ENCODE results near the gene C9orf78.

The C9orf78 gene

GRCh38 chr9:129851821-129852220 lies 16.7 kb upstream of the C9orf78 start:
- Histone ChIP-seq H3K36me3 (ENCODE audit: insufficient read depth, low read length) (peaks cover 33% of the 10 kb centered on the region), H3K9ac (ENCODE audit: low read depth, low read length) (no peak overlapping the region), H3K27ac (ENCODE audit: low read depth, low read length) (no peak overlapping the region), H3K9me3 (ENCODE audit: insufficient read depth, low read depth, low read length) (no peaks in the 10 kb centered on the region), H3K4me3 (ENCODE audit: low read length) (no peak overlapping the region), H3K27me3 (ENCODE audit: insufficient read depth, low read length) (no peaks in the 10 kb centered on the region), H3K4me1 (ENCODE audit: insufficient read depth, low read length) (no peaks in the 10 kb centered on the region)
- WGBS: 85% methylated on average over 5 of the region's 5 CpGs

- no peak overlapping the region for H3K9ac ChIP-seq (ENCODE audit: low read depth, low read length)
- no peaks in the 10 kb centered on the region for H3K4me1 ChIP-seq (ENCODE audit: insufficient read depth, low read length)
- no peaks in the 10 kb centered on the region for H3K9me3 ChIP-seq (ENCODE audit: insufficient read depth, low read depth, low read length)
- H3K36me3 ChIP-seq (ENCODE audit: insufficient read depth, low read length): peaks cover 33% of the 10 kb centered on the region
- WGBS: 92% methylated on average over 5 of the region's 6 CpGs
- H3K4me3 ChIP-seq (ENCODE audit: low read length): no peak overlapping the region
- H3K27me3 ChIP-seq (ENCODE audit: insufficient read depth, low read length): no peaks in the 10 kb centered on the region
- no peak overlapping the region for H3K27ac ChIP-seq (ENCODE audit: low read depth, low read length)
Measured at GRCh38 chr9:129850821-129851550, 15.9 kb upstream of the C9orf78 start.

GRCh38 chr9:129849901-129850300 lies 14.8 kb upstream of the C9orf78 start:
- Histone ChIP-seq H3K9ac (ENCODE audit: low read depth, low read length) (no peak overlapping the region), H3K4me1 (ENCODE audit: insufficient read depth, low read length) (no peaks in the 10 kb centered on the region), H3K27me3 (ENCODE audit: insufficient read depth, low read length) (no peaks in the 10 kb centered on the region), H3K4me3 (ENCODE audit: low read length) (no peak overlapping the region), H3K36me3 (ENCODE audit: insufficient read depth, low read length) (peaks cover 30% of the 10 kb centered on the region), H3K9me3 (ENCODE audit: insufficient read depth, low read depth, low read length) (no peaks in the 10 kb centered on the region), H3K27ac (ENCODE audit: low read depth, low read length) (no peak overlapping the region)
- 96% methylated on average over 6 of the region's 6 CpGs for WGBS

- no peak overlapping the region for H3K4me3 ChIP-seq (ENCODE audit: low read length)
- no peak overlapping the region for H3K27ac ChIP-seq (ENCODE audit: low read depth, low read length)
- no peaks in the 10 kb centered on the region for H3K27me3 ChIP-seq (ENCODE audit: insufficient read depth, low read length)
- peaks cover 20% of the 10 kb centered on the region for H3K36me3 ChIP-seq (ENCODE audit: insufficient read depth, low read length)
- H3K4me1 ChIP-seq (ENCODE audit: insufficient read depth, low read length): no peaks in the 10 kb centered on the region
- H3K9ac ChIP-seq (ENCODE audit: low read depth, low read length): peak overlapping the region; percentile 14; the same call in 1 of the 2 replicates
- 91% methylated on average over 4 of the region's 4 CpGs for WGBS
- no peaks in the 10 kb centered on the region for H3K9me3 ChIP-seq (ENCODE audit: insufficient read depth, low read depth, low read length)
Measured at GRCh38 chr9:129848712-129849441, 13.8 kb upstream of the C9orf78 start.

- no peak overlapping the region for H3K4me3 ChIP-seq (ENCODE audit: low read length)
- no peak overlapping the region for H3K27ac ChIP-seq (ENCODE audit: low read depth, low read length)
- 100% methylated on average over 1 of the region's 2 CpGs for WGBS
- H3K36me3 ChIP-seq (ENCODE audit: insufficient read depth, low read length): 0 out of 2 replicates have a peak, but pooled peaks cover 3% of the 10 kb centered on the region
- no peak overlapping the region for H3K9ac ChIP-seq (ENCODE audit: low read depth, low read length)
- no peaks in the 10 kb centered on the region for H3K27me3 ChIP-seq (ENCODE audit: insufficient read depth, low read length)
- no peaks in the 10 kb centered on the region for H3K9me3 ChIP-seq (ENCODE audit: insufficient read depth, low read depth, low read length)
- H3K4me1 ChIP-seq (ENCODE audit: insufficient read depth, low read length): no peaks in the 10 kb centered on the region
Measured at GRCh38 chr9:129845373-129845772, 10.3 kb upstream of the C9orf78 start.

- no peaks in the 10 kb centered on the region for H3K36me3 ChIP-seq (ENCODE audit: insufficient read depth, low read length)
- no peak overlapping the region for H3K9ac ChIP-seq (ENCODE audit: low read depth, low read length)
- H3K4me3 ChIP-seq (ENCODE audit: low read length): no peak overlapping the region
- no peak overlapping the region for H3K27ac ChIP-seq (ENCODE audit: low read depth, low read length)
- 86% methylated on average over 4 of the region's 4 CpGs for WGBS
- H3K9me3 ChIP-seq (ENCODE audit: insufficient read depth, low read depth, low read length): no peaks in the 10 kb centered on the region
- peaks cover 12% of the 10 kb centered on the region for H3K4me1 ChIP-seq (ENCODE audit: insufficient read depth, low read length)
- no peaks in the 10 kb centered on the region for H3K27me3 ChIP-seq (ENCODE audit: insufficient read depth, low read length)
Measured at GRCh38 chr9:129841071-129841470, 6.0 kb upstream of the C9orf78 start.

- no peak overlapping the region for H3K4me3 ChIP-seq (ENCODE audit: low read length)
- H3K9ac ChIP-seq (ENCODE audit: low read depth, low read length): no peak overlapping the region
- 89% methylated on average over 8 of the region's 8 CpGs for WGBS
- no peaks in the 10 kb centered on the region for H3K36me3 ChIP-seq (ENCODE audit: insufficient read depth, low read length)
- H3K27ac ChIP-seq (ENCODE audit: low read depth, low read length): no peak overlapping the region
- H3K27me3 ChIP-seq (ENCODE audit: insufficient read depth, low read length): no peaks in the 10 kb centered on the region
- H3K4me1 ChIP-seq (ENCODE audit: insufficient read depth, low read length): peaks cover 12% of the 10 kb centered on the region
- no peaks in the 10 kb centered on the region for H3K9me3 ChIP-seq (ENCODE audit: insufficient read depth, low read depth, low read length)
Measured at GRCh38 chr9:129840034-129840433, 5.0 kb upstream of the C9orf78 start.

- no peaks in the 10 kb centered on the region for H3K27me3 ChIP-seq (ENCODE audit: insufficient read depth, low read length)
- H3K9ac ChIP-seq (ENCODE audit: low read depth, low read length): no peak overlapping the region
- 73% methylated on average over 10 of the region's 10 CpGs for WGBS
- no peaks in the 10 kb centered on the region for H3K36me3 ChIP-seq (ENCODE audit: insufficient read depth, low read length)
- no peak overlapping the region for H3K27ac ChIP-seq (ENCODE audit: low read depth, low read length)
- no peak overlapping the region for H3K4me3 ChIP-seq (ENCODE audit: low read length)
- H3K4me1 ChIP-seq (ENCODE audit: insufficient read depth, low read length): peaks cover 12% of the 10 kb centered on the region
- H3K9me3 ChIP-seq (ENCODE audit: insufficient read depth, low read depth, low read length): no peaks in the 10 kb centered on the region
Measured at GRCh38 chr9:129839324-129840023, 4.4 kb upstream of the C9orf78 start.

GRCh38 chr9:129838707-129839259 lies 3.7 kb upstream of the C9orf78 start:
- Histone ChIP-seq H3K4me3 (ENCODE audit: low read length) (no peak overlapping the region), H3K36me3 (ENCODE audit: insufficient read depth, low read length) (no peaks in the 10 kb centered on the region), H3K9me3 (ENCODE audit: insufficient read depth, low read depth, low read length) (no peaks in the 10 kb centered on the region), H3K27me3 (ENCODE audit: insufficient read depth, low read length) (no peaks in the 10 kb centered on the region), H3K9ac (ENCODE audit: low read depth, low read length) (no peak overlapping the region), H3K27ac (ENCODE audit: low read depth, low read length) (no peak overlapping the region), H3K4me1 (ENCODE audit: insufficient read depth, low read length) (peaks cover 12% of the 10 kb centered on the region)
- whole genome bisulfite sequencing: 85% methylated on average over 12 of the region's 12 CpGs

- H3K4me1 ChIP-seq (ENCODE audit: insufficient read depth, low read length): peaks cover 12% of the 10 kb centered on the region
- H3K9me3 ChIP-seq (ENCODE audit: insufficient read depth, low read depth, low read length): no peaks in the 10 kb centered on the region
- H3K27ac ChIP-seq (ENCODE audit: low read depth, low read length): no peak overlapping the region
- peak overlapping the region; percentile 85 for H3K4me3 ChIP-seq (ENCODE audit: low read length)
- no peak overlapping the region; the same call in 1 of the 2 replicates for H3K9ac ChIP-seq (ENCODE audit: low read depth, low read length)
- 64% methylated on average over 16 of the region's 16 CpGs for WGBS
- H3K36me3 ChIP-seq (ENCODE audit: insufficient read depth, low read length): peaks cover 19% of the 10 kb centered on the region
- H3K27me3 ChIP-seq (ENCODE audit: insufficient read depth, low read length): no peaks in the 10 kb centered on the region
Measured at GRCh38 chr9:129836311-129837007, 1.4 kb upstream of the C9orf78 start.
